Activated T-helper 1 cell treated with Interleukin-2 at 50 U/mL for 16 hours (primary cell): ENCODE data around the gene CCSAP.
"Not testable (repeated sequence)": the region's sequence is repeated elsewhere in the genome, so short reads cannot be mapped to it uniquely, and the experiment has no call there.

Source experiments
- DNase-seq: peaks from one replicate; pipeline ENCODE4 v3.0.0-alpha.2; 2020; ENCODE audit warnings: low read depth

Gene CCSAP

DNA sequence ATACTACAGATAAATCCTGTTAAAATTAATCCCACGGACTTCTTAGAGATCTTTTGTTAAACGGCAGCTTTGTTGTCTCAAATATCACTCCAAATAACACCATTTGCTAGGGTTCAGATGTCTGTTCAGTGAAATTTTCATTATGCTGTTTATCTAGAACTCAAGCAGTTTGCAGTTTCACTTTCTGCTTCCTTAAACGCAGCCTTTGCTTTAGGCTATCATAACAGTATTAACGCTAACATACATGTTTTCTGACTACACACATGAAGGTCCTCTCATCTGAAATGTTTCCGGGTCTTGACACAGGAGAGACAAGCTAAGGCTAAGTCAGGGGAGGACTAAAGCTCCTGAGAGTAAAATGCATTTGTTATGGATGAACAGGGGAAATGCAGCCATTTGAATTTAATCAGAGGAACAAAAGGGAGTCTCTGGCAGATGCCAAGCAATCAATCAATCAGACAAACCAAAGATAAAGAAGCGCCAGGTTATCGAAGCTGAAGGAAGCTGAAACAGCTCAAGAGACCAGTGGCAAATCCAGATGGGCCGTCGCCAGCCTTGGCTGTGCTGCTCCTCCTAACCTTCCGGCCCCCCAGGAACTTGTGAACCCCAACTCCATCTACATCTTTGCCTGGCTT, 16.9 kb downstream of the CCSAP start:
- no peak for DNase-seq

DNA sequence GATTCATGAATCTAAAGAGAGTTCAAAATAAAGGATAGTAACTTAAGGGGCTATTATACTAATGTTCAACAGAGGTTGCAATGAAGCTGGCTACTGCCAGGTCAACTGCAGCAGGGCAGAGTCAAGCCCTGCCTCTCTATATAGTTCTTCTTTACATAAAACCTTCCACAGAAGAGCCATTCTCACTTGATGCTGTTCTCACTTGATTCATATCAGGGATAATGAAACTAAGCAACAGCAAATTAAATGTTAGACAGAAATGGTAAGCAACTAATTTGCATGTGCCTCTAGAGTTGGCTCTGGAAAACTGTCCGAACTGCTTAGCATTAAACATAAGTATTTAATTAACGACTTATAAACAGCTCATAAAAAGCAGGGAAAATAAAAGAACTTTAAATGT, 17.4 kb downstream of the CCSAP start:
- no peak for DNase-seq

- DNase-seq = no peak
These were observed 18.8 kb downstream of the CCSAP start for GRCh38 chr1:229323885-229324553.

GRCh38 chr1:229323201-229323600, 19.6 kb downstream of the CCSAP start:
- no peak for DNase-seq

DNA sequence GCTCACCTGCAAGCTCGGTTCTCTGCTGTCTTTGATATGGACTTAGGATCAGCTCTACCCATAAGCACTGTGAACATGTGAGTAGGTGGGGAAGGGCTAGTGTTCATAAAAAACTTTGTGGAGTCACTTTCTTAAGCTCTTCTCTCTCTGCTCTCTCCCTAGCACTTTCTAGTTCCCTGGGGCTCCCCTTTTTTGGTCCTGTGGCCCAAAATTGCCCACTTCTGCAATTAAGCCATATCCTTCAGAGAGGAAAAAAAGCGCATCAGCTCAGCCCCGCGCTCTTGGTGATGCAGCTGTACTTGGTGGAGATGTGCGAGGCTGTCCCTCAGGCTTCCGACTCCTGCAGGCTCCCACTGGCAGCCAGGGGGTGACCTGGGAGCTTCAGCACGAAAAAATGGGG, 23.4 kb downstream of the CCSAP start:
- no peak for DNase-seq

GRCh38 chr1:229318056-229318455, 24.8 kb downstream of the CCSAP start:
- DNase-seq = no peak

DNA sequence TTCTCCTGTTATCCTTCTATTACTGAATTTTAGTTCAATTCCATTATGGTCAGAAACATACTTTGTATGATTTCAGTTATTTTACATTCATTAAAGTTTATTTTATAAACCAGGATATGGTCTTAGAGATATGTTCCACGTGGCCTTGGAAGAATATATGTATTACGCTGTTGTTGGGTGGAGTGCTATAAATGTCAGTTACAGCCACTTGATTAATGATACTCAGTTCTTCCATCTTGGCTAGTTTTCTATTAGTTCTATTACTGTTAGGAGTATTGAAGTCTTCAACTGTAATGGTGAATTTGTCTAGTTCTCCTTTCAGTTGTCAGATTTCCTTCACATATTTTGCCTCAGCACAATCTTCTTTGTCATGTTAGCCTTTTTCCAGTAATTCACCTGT, 26.7 kb downstream of the CCSAP start:
- DNase-seq = no peak

GRCh38 chr1:229310833-229311232, 32.0 kb downstream of the CCSAP start:
- DNase-seq = no peak

DNA sequence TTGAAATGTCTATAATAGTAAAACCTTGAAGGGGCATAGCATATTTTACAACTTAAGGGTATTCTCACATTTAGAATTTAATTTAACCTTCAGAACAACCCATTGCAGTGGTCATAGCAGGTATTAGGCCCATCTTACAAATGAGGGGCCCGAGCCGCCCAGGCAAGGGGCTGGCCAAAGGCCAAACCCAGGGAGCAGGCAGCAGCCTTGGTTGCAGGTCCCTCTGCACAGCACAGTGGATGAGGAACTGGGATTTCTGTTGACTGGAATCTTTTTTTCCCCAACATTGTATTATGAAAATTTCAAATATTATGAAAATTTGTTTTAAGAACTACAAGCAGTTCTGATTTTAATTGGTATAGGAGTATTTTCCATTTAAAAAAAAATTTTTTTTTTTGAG, 33.2 kb downstream of the CCSAP start:
- DNase-seq = no peak

- no peak for DNase-seq
These were observed 33.8 kb downstream of the CCSAP start for GRCh38 chr1:229309074-229309473.

DNA sequence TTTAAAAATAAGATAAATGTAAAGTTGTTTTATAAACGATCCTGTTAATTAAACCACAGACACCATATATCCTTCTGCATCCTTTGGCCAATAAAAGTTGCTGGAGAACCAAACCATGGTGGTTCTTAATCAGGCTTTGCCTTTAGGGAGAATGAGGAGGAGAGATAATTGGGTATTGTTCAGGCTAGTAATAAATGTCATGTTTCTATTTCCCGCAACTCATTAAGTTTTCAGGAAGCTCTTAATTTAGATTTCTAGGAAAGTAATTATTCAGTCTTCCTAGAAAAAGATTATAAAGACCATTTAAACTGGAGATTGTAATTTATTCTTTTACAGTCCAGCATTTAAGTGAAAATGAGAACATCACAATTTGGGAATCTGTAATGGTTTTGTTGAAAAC, 37.5 kb downstream of the CCSAP start:
- DNase-seq = no peak

- DNase-seq = no peak
These were observed 39.0 kb downstream of the CCSAP start for GRCh38 chr1:229303855-229304254.

DNA sequence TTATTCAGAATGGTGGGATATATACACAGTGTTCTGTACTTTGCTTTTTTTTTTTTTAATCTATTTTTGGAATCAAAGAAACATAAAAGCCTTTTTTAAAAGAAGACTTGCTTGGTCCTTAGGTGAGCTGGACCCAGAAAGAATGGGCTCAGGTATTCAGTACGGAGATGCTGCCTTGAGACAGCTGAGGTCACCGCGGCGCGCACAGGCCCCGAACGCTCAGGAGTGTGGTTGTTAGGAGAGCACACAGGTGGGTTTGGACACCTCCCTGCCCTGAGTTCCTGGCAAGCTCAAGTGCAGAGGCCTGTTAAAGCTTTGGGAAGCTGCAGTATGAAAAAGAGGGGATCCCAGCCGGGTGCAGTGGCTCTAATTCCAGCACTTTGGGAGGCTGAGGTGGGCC, 40.1 kb downstream of the CCSAP start:
- DNase-seq = no peak

DNA sequence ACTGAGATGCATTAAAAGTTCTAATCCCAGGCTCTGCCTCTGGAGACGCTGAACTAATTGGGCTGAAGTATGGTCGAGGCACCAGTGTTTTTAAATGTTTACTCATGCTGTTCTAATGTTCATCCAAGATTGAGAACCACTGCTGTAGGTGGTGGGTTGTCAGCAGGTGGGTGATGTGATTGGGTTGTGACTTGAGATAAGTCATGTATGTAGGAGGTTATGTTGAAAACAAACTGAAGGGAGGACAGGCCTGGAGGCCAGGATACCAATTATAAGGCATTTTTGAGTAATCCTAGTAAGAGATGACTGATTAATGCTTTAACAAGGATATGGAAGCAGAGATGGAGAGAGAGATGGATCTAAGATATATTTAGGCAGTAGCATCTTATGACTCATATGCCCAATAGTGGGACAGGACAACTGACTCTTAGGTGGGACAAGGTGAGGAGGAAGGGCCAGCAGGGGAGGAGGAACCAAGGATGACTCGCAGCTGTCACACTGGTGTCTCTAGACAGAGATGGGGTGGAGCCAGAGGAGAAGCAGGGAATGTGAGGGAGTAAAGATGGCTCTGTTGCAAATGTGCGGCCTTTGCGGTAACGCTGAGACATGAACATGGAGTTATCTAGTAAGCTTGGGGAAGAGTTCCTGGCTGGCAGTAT, 42.6 kb downstream of the CCSAP start:
- DNase-seq = no peak

- no peak for DNase-seq
These were observed 43.9 kb downstream of the CCSAP start for GRCh38 chr1:229298887-229299503.

- no peak for DNase-seq
These were observed 44.4 kb downstream of the CCSAP start for GRCh38 chr1:229298420-229298819.

DNA sequence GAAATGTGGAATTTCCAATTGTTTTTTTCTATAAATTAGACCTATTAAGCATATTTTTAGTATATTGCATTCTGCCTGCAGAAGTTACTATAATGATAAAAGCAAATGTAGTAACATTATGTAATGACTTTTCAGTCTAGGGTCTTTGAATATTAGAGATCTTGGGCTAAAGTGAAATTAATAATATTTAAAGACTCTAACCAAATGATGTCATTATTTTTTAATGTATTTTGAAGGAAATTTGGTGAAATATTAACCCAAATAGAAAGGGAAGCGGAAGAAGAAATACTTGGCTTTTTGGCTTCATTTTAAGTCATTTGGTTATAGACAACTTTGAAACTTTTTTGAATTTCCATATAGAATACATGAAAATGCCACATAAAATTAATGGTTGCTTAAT, 45.1 kb downstream of the CCSAP start:
- DNase-seq = no peak

DNA sequence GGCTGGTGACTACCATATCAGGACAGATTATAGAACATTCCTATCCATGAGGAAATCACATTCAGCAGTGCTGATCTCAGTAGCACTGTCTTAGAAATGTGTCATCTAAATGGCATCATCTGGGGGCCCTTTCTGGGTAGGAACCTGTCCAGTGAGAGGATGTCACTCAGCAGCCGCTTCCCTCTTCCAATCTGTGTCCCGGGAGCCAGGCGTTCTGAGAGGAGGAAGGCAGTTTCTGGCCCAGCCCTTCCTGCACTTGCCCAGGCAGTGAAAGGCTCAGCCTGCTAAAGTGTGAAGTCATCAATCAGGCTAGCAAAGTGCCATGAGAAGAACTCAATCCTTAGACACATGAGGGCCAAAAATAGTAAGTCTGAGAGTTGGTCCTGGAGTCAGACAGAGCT, 46.3 kb downstream of the CCSAP start:
- no peak for DNase-seq

- DNase-seq = no peak
These were observed 47.1 kb downstream of the CCSAP start for GRCh38 chr1:229295745-229296144.

GRCh38 chr1:229293528-229294204, 49.2 kb downstream of the CCSAP start:
- DNase-seq = no peak

DNA sequence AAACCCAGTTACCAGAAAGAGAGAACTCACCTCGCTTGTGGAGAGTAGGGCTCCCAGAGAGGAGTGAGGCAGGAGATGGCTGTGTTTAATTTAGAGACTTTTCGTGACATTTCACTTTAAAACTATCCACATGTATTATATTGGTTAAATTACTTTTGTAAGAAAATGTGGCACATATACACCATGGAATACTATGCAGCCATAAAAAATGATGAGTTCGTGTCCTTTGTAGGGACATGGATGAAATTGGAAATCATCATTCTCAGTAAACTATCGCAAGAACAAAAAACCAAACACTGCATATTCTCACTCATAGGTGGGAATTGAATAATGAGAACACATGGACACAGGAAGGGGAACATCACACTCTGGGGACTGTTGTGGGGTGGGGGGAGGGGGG, 51.2 kb downstream of the CCSAP start:
- not testable (repeated sequence) for DNase-seq

- DNase-seq = no peak
These were observed 54.3 kb downstream of the CCSAP start for GRCh38 chr1:229288516-229288915.

- DNase-seq = no peak
These were observed 55.6 kb downstream of the CCSAP start for GRCh38 chr1:229287267-229287666.
